ENCODE data around the gene OR11A1.

OR11A1 gene

DNA sequence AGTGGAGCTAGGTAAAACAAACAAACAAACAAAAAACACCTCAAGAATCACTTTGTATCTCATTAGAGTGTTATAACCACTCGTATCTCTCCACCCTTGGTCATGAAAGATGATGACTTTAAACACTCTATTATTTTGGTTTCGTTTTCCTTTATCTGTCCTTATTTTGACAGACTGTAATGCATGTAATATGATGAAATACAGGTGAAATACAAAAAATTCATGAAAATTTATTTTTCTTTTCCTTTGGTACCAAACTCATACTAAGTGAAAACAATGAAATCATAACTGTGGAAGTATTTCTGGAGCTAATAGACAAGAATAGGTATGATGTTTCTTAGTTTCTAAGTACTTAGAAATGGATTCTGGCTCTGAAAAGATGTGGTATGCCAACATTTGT lies 57.3 kb downstream of the OR11A1 start:
- DNase-seq (ENCODE audit: low read depth in 2 of 2, low spot score in 1 of 2), result no peak

DNA sequence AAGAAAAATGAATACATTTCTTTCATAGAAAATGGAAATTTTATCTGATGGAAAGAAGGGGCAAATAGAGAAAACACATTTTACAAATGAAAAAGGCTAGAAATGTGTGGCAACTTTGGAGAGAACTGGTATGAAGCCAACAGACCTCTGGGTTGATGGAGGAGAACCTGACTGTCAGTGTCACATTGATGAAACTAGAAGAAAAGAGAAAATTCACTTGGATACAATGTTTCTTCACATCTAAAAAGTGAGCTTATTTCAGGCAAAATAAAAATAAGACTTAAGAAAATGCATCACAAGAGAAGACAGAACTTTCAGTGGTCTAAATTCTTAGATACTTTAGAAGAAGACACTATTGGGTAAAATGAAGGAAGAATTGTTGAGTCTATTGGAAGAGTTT lies 61.5 kb downstream of the OR11A1 start, which contains the start of gene OR12D2:
Gene OR12D2 (plus strand): TSS at position 301 of the 400 bp plus-strand sequence. CDS start 1,069 bp downstream, outside the sequence.
- DNase-seq (ENCODE audit: low read depth in 2 of 2, low spot score in 1 of 2), result no peak

DNA sequence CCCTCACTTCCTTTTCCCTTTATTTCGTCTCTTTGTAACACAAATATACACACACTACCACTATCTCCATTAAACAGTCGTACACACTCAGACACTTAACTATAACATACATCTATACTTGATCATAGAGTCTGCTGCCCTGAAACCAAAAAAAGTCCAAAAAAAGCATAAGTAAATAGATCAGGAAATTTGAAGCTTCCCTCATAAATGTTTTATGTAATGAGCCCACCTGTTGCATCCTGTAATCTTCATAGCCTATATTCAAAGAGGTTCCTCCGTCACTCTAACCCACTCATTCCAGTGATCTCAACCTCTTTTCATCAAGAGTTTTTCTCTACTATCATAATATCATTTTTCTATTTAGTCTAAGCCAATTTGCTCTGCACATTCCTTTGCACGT lies 68.3 kb downstream of the OR11A1 start:
- DNase-seq (ENCODE audit: low read depth in 2 of 2, low spot score in 1 of 2), result no peak

- DNase-seq (ENCODE audit: low read depth in 2 of 2, low spot score in 1 of 2), result no peak
Observed at GRCh38 chr6:29376003-29376402, 80.9 kb downstream of the OR11A1 start.

All from stimulated activated CD8-positive, alpha-beta memory T cell treated with anti-CD3 and anti-CD28 coated beads, Interleukin-4, amount 100 ng/mL, for 4 hours (primary cell).